ENCODE measurements around the gene DENND2C. TPM values are rescaled to one million over a fixed set of nuclear protein-coding genes. Genes with fewer than 3 reads are reported as not detected.

Gene DENND2C
- total RNA-seq, 2 donors from 2014 or later: 2.9 to 10.6 TPM

DNA sequence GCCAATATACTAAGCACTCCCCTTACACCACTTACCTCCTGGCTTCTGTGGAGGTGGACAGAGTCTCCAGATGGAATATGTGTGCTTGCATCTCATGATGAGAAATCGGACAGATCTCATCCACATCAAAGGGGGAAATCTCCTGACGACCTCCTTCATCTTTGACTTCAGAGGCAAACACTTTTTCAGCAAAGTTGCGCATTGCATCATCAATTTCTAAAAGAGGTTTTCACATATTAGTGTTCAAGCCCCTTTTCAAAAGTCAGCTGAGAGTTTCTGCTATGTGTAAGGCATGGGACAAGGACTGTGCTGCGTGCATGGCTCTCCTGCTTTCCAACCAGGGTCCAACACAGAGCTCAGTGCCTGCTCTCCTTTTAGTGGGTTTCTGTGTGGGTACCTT lies 18.7 kb upstream of the DENND2C start:
- Histone ChIP-seq H3K4me1 (replicated peaks) (no peaks in the 10 kb centered on the region), H3K9me3 (no peaks in the 10 kb centered on the region), H3K36me3 (no peaks in the 10 kb centered on the region), H3K27ac (no peak overlapping the region), H3K27me3 (replicated peaks; ENCODE audit: insufficient read depth) (peaks cover 2% of the 10 kb centered on the region), H3K4me3 (no peak overlapping the region)
- DNase-seq (ENCODE audit: low spot score): no peak
- 82% methylated on average over 4 of the region's 4 CpGs for WGBS
- no peak for TF ChIP-seq POLR2AphosphoS5 (IDR thresholded peaks at IDR 0.05)
- TF ChIP-seq, protein P1, sequence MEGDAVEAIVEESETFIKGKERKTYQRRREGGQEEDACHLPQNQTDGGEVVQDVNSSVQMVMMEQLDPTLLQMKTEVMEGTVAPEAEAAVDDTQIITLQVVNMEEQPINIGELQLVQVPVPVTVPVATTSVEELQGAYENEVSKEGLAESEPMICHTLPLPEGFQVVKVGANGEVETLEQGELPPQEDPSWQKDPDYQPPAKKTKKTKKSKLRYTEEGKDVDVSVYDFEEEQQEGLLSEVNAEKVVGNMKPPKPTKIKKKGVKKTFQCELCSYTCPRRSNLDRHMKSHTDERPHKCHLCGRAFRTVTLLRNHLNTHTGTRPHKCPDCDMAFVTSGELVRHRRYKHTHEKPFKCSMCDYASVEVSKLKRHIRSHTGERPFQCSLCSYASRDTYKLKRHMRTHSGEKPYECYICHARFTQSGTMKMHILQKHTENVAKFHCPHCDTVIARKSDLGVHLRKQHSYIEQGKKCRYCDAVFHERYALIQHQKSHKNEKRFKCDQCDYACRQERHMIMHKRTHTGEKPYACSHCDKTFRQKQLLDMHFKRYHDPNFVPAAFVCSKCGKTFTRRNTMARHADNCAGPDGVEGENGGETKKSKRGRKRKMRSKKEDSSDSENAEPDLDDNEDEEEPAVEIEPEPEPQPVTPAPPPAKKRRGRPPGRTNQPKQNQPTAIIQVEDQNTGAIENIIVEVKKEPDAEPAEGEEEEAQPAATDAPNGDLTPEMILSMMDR (IDR thresholded peaks at IDR 0.05): no peak
- TF ChIP-seq POLR2A (IDR thresholded peaks at IDR 0.05): no peak
- intact Hi-C loops (cut with DNase I): no loop called here

DNA sequence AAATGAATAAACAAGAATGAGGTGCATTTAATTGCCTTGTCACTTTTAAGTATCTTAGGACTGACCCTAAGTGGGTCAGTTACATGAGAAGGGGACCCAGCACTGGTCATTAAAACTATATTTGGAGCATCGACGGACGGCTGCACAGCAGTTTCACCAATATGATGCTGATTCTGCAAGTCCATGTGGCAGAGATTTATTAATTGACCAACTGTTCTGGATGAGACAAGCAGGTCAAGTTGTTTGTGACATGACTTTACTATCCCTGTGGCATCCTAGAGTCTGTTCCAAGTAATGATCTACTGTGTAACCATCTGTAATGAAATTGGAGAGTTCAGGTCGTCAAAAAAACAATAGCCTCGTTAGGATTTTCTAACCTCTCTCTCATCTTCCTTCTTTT lies 16.0 kb upstream of the DENND2C start:
- DNase-seq (ENCODE audit: low spot score): no peak
- intact Hi-C loops (cut with DNase I): no loop called here
- Histone ChIP-seq H3K27me3 (replicated peaks; ENCODE audit: insufficient read depth) (peaks cover 2% of the 10 kb centered on the region), H3K36me3 (no peaks in the 10 kb centered on the region), H3K4me1 (replicated peaks) (no peaks in the 10 kb centered on the region), H3K27ac (no peak overlapping the region), H3K9me3 (no peaks in the 10 kb centered on the region), H3K4me3 (no peak overlapping the region)
- TF ChIP-seq, protein P1 (IDR thresholded peaks at IDR 0.05): no peak
- TF ChIP-seq POLR2AphosphoS5 (IDR thresholded peaks at IDR 0.05) (no peak), POLR2A (IDR thresholded peaks at IDR 0.05) (no peak)
- WGBS: 82% methylated on average over 5 of the region's 5 CpGs

DNA sequence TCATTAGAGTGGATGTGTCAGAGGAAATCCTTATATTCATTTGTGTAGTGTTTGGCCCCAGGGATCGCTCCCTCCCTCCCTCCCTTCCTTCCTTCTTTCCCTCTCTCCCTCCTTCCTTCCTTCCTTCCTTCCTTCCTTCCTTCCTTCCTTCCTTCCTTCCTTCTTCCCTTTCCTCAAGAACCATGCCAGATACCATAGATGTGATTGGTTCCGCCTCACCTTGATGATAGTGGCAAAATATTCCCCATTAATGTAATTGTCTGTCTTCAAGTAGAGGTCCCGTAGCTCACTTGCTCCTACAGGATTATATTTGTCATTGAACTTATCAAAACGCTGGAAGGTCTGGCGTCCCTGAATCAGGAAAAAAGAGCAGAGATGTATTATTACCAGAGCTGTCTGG lies 7.8 kb upstream of the DENND2C start:
- Histone ChIP-seq H3K4me3 (no peak overlapping the region), H3K27ac (no peak overlapping the region), H3K27me3 (replicated peaks; ENCODE audit: insufficient read depth) (no peaks in the 10 kb centered on the region), H3K36me3 (no peaks in the 10 kb centered on the region), H3K9me3 (no peaks in the 10 kb centered on the region), H3K4me1 (replicated peaks) (no peaks in the 10 kb centered on the region)
- DNase-seq (ENCODE audit: low spot score): no peak
- intact Hi-C loops (cut with DNase I): no loop called here
- WGBS: 81% methylated on average over 5 of the region's 5 CpGs
- TF ChIP-seq POLR2AphosphoS5 (IDR thresholded peaks at IDR 0.05) (no peak), POLR2A (IDR thresholded peaks at IDR 0.05) (no peak)
- TF ChIP-seq, protein P1 (IDR thresholded peaks at IDR 0.05): no peak

DNA sequence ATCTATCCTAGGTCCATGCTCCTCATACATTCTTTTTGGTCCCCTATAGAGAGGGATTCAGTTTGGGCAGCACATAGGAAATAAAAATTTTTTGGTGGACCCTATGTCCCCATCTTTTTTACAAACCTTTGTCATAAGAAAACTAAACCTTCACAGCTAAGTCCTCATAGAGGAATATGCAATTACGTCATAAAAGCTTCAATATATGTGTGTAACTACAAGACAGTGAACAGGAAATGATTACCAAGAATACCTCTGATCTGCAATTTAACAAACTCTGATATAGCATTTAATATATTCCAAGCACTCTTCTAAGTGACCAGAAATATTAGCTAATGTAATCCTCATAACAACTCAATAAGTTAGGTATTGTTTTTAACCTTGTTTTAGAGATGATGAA lies 6.3 kb upstream of the DENND2C start:
- no peak for DNase-seq (ENCODE audit: low spot score)
- 97% methylated on average over 1 of the region's 1 CpG for WGBS
- intact Hi-C loops (cut with DNase I): no loop called here
- Histone ChIP-seq H3K27ac (no peak overlapping the region), H3K4me3 (no peak overlapping the region), H3K36me3 (no peaks in the 10 kb centered on the region), H3K4me1 (replicated peaks) (no peaks in the 10 kb centered on the region), H3K27me3 (replicated peaks; ENCODE audit: insufficient read depth) (no peaks in the 10 kb centered on the region), H3K9me3 (no peaks in the 10 kb centered on the region)
- TF ChIP-seq, protein P1 (IDR thresholded peaks at IDR 0.05): no peak
- TF ChIP-seq POLR2A (IDR thresholded peaks at IDR 0.05) (no peak), POLR2AphosphoS5 (IDR thresholded peaks at IDR 0.05) (no peak)

DNA sequence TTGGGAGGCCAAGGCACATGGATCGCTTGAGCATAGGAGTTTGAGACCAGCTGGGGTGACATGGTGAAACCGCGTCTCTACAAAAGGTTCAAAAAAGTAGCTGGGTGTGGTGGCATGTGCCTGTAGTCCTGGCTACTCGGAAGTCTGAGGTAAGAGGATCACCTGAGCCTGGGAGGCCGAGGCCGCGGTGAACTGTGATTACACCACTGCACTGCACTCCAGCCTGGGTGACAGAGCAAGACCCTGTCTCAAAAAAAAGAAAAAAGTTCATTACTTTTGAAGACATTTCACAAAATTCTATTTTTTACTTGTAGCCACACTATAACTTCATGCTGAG lies 2.1 kb upstream of the DENND2C start:
- Histone ChIP-seq H3K27me3 (replicated peaks; ENCODE audit: insufficient read depth) (no peaks in the 10 kb centered on the region), H3K36me3 (no peaks in the 10 kb centered on the region), H3K4me1 (replicated peaks) (no peaks in the 10 kb centered on the region), H3K27ac (no peak overlapping the region), H3K4me3 (no peak overlapping the region), H3K9me3 (no peaks in the 10 kb centered on the region)
- no peak for TF ChIP-seq POLR2AphosphoS5 (IDR thresholded peaks at IDR 0.05)
- no peak for TF ChIP-seq POLR2A (IDR thresholded peaks at IDR 0.05)
- TF ChIP-seq, protein P1 (IDR thresholded peaks at IDR 0.05): no peak
- DNase-seq (ENCODE audit: low spot score): no peak
- WGBS: 75% methylated on average over 7 of the region's 7 CpGs
- intact Hi-C loops (cut with DNase I): loop anchor here (5.0 kb wide), 1 partner anchor 325 kb away; no protein-coding TSS in a partner anchor

All from prostate gland (tissue), 2 donors.